HG03039 (cell line): ENCODE measurements around the gene SUMO2.
"Not testable (repeated sequence)": the region's sequence is repeated elsewhere in the genome, so short reads cannot be mapped to it uniquely, and the experiment has no call there.

Experiments
- ATAC-seq: cut with Tn5 transposase; IDR thresholded peaks from one replicate; pipeline ENCODE4 v1.9.1; 2021; ENCODE audit warnings: mild to moderate bottlenecking, moderate library complexity; ENCODE audit not compliant: unreplicated experiment

SUMO2 gene

DNA sequence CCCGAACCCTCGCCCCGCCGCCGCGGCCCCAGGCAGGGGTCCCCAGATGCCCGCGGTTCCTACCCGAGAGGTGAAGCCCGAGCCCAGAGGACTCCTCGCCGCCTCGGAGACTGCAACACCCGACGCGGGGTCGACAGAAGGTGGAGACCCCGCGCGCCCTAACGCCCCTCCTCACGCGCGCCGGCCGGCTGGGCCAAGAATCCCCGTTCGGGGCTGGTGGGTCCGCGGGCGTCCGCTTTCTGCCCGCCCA is 515 bp downstream of the SUMO2 start:
- peak; percentile 22 for ATAC-seq

DNA sequence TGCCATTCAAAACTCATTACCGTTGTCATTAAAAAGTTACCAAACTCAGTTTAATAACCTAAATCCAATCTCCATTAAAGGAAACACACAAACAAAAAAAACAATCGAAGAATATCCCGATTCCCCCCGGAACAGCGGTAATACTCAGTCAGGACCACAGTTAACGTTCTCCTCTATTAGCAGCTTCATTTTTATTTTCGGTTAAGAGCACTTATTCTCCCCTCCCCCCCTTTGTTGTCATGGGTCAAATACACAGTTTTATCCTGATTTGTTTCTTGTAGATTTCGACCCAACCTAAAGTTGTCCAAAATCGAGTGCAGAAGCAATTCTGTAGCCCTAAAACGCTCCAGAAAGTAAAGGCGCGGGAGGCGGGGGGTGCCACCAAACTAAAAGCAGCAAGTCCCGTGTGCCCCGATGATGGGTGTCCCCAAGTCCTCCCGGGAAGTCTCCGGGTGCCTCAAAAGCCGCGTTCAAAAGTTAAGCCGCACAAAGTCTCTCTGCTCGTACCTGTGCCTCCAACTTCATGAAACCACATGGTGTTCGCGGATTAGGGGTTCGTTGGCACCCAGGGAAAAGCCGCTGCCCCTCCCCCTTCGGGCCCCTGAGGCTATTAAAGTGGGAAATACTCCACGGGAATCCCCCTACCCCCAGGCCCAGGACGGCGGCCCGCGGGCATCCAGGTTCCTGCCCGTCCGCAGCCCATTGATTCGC is 996 bp downstream of the SUMO2 start:
- ATAC-seq: no peak

GRCh38 chr17:75181110-75181509 is 1.6 kb downstream of the SUMO2 start:
- ATAC-seq: no peak

GRCh38 chr17:75178453-75178852 is 4.3 kb downstream of the SUMO2 start:
- no peak for ATAC-seq

GRCh38 chr17:75176625-75177024 is 6.1 kb downstream of the SUMO2 start:
- ATAC-seq: no peak

GRCh38 chr17:75174996-75175395 is 7.8 kb downstream of the SUMO2 start:
- no peak for ATAC-seq

GRCh38 chr17:75173526-75173925 is 9.2 kb downstream of the SUMO2 start:
- ATAC-seq: no peak

- no peak for ATAC-seq
Measured at GRCh38 chr17:75168998-75169397, 13.8 kb downstream of the SUMO2 start.

DNA sequence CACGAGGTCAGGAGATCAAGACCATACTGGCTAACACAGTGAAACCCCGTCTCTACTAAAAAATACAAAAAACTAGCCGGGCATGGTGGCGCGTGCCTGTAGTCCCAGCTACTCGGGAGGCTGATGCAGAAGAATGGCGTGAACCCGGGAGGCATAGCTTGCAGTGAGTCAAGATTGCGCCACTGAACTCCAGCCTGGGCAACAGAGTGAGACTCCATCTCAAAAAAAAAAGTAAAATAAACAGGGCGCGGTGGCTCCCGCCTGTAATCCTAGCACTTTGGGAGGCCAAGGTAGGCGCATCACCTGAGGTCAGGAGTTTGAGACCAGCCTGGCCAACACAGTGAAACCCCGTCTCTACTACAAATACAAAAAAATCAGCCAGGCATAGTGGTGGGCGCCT is 18.2 kb downstream of the SUMO2 start:
- not testable (repeated sequence) for ATAC-seq

GRCh38 chr17:75163074-75163473 is 19.7 kb downstream of the SUMO2 start:
- ATAC-seq: no peak

DNA sequence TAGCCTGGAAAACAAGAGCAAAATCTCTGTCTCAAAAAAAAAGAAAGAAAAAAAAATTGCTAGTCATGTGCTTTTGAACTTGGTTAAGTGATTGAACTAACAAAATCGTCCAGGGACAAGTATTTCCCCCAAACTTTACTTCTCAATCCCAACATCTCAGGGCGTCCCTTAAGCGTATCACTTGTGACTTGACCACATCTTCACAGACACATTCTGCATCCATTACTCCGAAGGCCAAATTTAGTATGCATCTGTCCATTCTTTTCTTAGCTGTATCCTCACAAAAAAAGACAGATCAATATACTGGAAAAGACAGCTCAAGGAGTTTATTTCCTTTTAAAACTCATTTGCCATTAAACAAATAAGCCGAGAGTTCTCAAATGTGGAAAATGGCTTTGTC is 22.5 kb downstream of the SUMO2 start:
- ATAC-seq: no peak

GRCh38 chr17:75159196-75160031 is 23.3 kb downstream of the SUMO2 start:
- no peak for ATAC-seq

DNA sequence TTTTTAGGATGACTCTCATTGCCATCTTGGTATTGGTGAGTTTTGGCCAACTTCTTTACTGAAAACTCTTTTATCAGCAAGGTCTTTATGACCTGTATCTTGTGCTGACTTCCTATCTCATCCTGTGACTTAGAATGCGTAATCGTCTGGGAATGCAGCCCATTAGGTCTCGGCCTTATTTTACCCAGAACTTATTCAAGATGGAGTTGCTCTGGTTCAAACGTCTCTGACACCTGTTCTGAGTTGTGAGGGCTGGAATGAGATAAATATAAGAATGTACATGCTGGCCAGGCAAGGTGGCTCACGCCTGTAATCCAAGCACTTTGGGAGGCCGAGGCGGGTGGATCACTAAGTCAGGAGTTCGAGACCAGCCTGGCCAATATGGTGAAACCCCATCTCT is 24.3 kb downstream of the SUMO2 start:
- not testable (repeated sequence) for ATAC-seq

DNA sequence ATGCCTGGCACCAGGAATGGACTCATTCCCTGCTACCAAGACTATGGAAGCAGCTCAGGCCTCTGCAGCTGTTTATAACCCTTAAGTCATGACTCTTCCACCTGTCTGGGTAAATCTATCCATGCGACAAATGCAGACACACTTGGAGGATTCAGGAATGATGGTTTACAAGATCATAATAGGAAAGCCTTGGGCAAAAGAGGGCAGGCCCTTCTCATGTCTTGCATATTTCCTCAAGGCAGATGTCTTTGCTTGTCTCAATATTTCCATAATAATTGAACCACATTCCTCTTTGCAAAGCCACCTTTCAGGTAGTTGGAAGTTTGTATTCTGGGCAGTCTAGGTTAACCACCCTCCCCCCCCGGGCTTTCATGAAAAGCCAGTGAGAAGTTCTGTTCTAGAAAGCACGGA is 27.6 kb downstream of the SUMO2 start:
- no peak for ATAC-seq

DNA sequence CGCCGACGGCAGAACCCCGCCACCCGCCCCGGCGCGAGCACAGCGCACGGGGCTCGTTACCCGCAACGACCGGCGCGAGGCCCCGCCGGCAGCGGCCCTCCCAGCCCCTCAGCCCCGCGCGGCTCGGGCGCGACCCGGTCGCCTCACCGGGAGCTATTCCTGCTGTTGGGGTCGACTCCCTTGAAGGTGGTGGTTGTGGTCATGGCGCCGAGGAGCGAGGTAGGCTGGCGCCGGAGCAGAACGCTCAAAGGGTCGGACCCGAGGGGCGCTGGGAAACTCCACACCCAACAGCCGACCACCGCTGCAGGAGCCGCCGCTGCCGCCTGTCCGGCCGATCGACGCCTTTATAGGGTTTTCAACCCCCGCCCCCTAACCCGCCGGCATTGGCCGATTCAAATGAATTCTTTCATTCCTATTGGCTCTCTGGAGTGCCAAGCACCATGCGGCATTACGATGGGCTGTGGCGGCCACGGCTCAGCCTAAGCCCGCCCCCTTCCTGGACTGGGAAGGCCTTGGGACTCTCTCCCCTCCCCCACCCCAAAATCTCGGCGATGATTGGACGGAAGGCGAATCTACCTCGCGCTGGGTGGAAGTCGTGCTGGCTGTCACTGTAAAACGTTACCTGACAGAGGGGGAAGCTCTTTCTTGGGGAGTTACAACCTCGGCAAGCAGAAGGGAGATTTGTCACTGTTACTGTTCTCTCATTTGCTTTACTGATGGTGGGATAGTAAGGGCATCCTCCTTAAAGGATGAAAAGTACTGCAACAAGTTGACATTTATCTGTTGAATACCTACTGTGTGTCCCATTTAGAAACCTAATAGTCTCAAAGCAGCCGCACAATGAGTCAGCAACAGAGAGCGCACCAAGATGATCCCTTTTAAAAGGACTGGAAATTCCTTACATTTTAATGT is 28.3 kb downstream of the SUMO2 start, which contains the start of gene JPT1:
TSS of gene JPT1 (minus strand) at position 318 of the 912 bp plus-strand sequence. CDS start at position 203, 115 bp downstream.
- peak; percentile 87 for ATAC-seq

GRCh38 chr17:75153780-75154194 is 29.0 kb downstream of the SUMO2 start:
- ATAC-seq: peak; percentile 16

GRCh38 chr17:75152922-75153779 is 29.6 kb downstream of the SUMO2 start:
- ATAC-seq: no peak

DNA sequence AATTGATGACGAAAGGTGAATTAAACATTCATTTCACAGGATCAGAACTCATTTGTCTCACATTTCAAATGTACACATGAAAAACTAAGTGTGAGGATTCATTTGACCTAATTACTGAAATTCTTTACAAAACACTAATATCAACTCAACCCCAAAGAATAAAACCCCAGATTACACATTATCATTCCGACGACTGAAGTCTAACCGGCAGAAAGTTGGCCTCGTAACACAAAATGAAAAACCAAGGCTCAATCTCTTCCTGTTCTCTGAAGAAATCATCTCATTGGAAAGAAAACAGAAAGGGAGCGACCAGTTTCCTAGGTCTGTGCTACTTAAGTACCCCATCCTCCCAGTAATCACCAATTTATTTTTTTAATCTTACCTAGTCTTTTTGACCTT is 30.2 kb downstream of the SUMO2 start:
- ATAC-seq: no peak

- ATAC-seq: no peak
Measured at GRCh38 chr17:75151930-75152329, 30.8 kb downstream of the SUMO2 start.

DNA sequence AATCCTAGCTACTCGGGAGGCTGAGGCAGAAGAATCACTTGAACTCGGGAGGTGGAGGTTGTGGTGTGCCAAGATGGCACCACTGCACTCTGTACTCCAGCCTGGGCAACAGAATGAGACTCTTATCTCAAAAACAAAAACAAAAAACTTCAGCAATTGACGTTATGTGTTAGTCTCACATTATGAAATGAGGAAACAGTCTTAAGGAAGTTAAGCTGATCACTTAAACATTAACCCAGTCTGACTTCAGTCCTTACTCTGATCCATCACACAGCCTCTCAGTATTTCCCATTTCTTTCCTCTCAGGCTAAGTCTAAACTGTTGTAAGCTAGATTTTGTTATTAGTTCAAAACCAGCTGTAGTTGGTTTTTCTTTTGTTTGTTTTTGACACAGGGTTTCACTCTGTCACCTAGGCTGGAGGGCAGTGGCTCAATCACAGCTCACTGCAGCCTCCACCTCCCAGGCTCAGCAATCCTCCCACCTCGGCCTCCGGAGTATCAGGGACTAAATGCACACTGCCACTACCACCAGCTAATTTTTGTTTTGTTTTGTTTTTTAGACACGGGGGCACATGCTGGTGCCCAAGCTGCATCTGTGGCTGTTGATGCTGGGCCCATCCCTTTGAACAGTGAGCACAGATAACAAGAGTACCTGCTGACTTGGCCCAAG is 34.7 kb downstream of the SUMO2 start:
- ATAC-seq: no peak
